NCI-H748 (cell line): ENCODE measurements around the gene PIK3CD.

Source experiments
- DNase-seq: peaks from one replicate; lab custom pipeline; 2025; ENCODE audit not compliant: unreplicated experiment; lab: John Stamatoyannopoulos, UW

Gene PIK3CD

GRCh38 chr1:9651565-9652378 is at the start of gene PIK3CD:
Gene PIK3CD, plus strand, starts transcription at chr1:9651731. Its CDS starts 58,725 bp downstream, at chr1:9710456.
- peak; percentile 77 for DNase-seq

- DNase-seq: no peak
These were observed 49.4 kb upstream of the PIK3CD start for GRCh38 chr1:9601942-9602793.

- no peak for DNase-seq
These were observed 48.8 kb upstream of the PIK3CD start for GRCh38 chr1:9602794-9603167.

- DNase-seq: no peak
These were observed 48.2 kb upstream of the PIK3CD start for GRCh38 chr1:9603307-9603706.

GRCh38 chr1:9603766-9604753 is 47.5 kb upstream of the PIK3CD start:
- no peak for DNase-seq

- no peak for DNase-seq
These were observed 46.7 kb upstream of the PIK3CD start for GRCh38 chr1:9604836-9605235.

- no peak for DNase-seq
These were observed 45.5 kb upstream of the PIK3CD start for GRCh38 chr1:9605946-9606455.

GRCh38 chr1:9606458-9606857 is 45.1 kb upstream of the PIK3CD start:
- DNase-seq: no peak

GRCh38 chr1:9606948-9607347 is 44.6 kb upstream of the PIK3CD start:
- DNase-seq: no peak

- DNase-seq: no peak
These were observed 44.2 kb upstream of the PIK3CD start for GRCh38 chr1:9607352-9607751.

GRCh38 chr1:9609998-9610397 is 41.5 kb upstream of the PIK3CD start:
- DNase-seq: no peak

GRCh38 chr1:9610548-9610947 is 41.0 kb upstream of the PIK3CD start:
- no peak for DNase-seq

- no peak for DNase-seq
These were observed 39.8 kb upstream of the PIK3CD start for GRCh38 chr1:9611716-9612115.

- no peak for DNase-seq
These were observed 39.2 kb upstream of the PIK3CD start for GRCh38 chr1:9612162-9612845.

- DNase-seq: no peak
These were observed 38.5 kb upstream of the PIK3CD start for GRCh38 chr1:9612871-9613624.

GRCh38 chr1:9613625-9614299 is 37.8 kb upstream of the PIK3CD start:
- DNase-seq: no peak

- DNase-seq: peak; percentile 3
These were observed 36.0 kb upstream of the PIK3CD start for GRCh38 chr1:9615316-9616063.
